ENCODE data around the gene RUBCNL.

The RUBCNL gene

GRCh38 chr13:46320821-46321220, 66.2 kb downstream of the RUBCNL start:
- Histone ChIP-seq H3K27me3 (ENCODE audit: control insufficient read depth, insufficient read depth, low read length) (no peaks in the 10 kb centered on the region; the same call in 1 of the 2 replicates), H3K9ac (ENCODE audit: low read length) (no peak overlapping the region), H3K36me3 (ENCODE audit: control insufficient read depth, insufficient read depth, low read length) (no peaks in the 10 kb centered on the region), H3K4me1 (ENCODE audit: control insufficient read depth, insufficient read depth, low read length) (peaks cover 12% of the 10 kb centered on the region; the same call in 1 of the 2 replicates), H3K4me3 (ENCODE audit: low read depth, low read length) (no peak overlapping the region), H3K9me3 (ENCODE audit: control insufficient read depth, insufficient read depth, low read depth, low read length) (0 out of 2 replicates have a peak, but pooled peaks cover 2% of the 10 kb centered on the region), H3K27ac (ENCODE audit: low read depth, low read length) (no peak overlapping the region)

GRCh38 chr13:46320406-46320805, 66.6 kb downstream of the RUBCNL start:
- Histone ChIP-seq H3K4me1 (ENCODE audit: control insufficient read depth, insufficient read depth, low read length) (peaks cover 12% of the 10 kb centered on the region; the same call in 1 of the 2 replicates), H3K27ac (ENCODE audit: low read depth, low read length) (no peak overlapping the region), H3K9ac (ENCODE audit: low read length) (no peak overlapping the region)

GRCh38 chr13:46318986-46319385, 68.1 kb downstream of the RUBCNL start:
- H3K27me3 ChIP-seq (ENCODE audit: control insufficient read depth, insufficient read depth, low read length) = no peaks in the 10 kb centered on the region; the same call in 1 of the 2 replicates
- no peak overlapping the region for H3K9ac ChIP-seq (ENCODE audit: low read length)
- H3K4me3 ChIP-seq (ENCODE audit: low read depth, low read length) = no peak overlapping the region
- H3K27ac ChIP-seq (ENCODE audit: low read depth, low read length) = no peak overlapping the region
- H3K36me3 ChIP-seq (ENCODE audit: control insufficient read depth, insufficient read depth, low read length) = no peaks in the 10 kb centered on the region
- 0 out of 2 replicates have a peak, but pooled peaks cover 2% of the 10 kb centered on the region for H3K9me3 ChIP-seq (ENCODE audit: control insufficient read depth, insufficient read depth, low read depth, low read length)
- peaks cover 12% of the 10 kb centered on the region; the same call in 1 of the 2 replicates for H3K4me1 ChIP-seq (ENCODE audit: control insufficient read depth, insufficient read depth, low read length)

More at GRCh38 chr13:46320406-46320805, 66.6 kb downstream of the RUBCNL start:
- Histone ChIP-seq H3K36me3 (ENCODE audit: control insufficient read depth, insufficient read depth, low read length) (no peaks in the 10 kb centered on the region), H3K4me3 (ENCODE audit: low read depth, low read length) (no peak overlapping the region), H3K9me3 (ENCODE audit: control insufficient read depth, insufficient read depth, low read depth, low read length) (0 out of 2 replicates have a peak, but pooled peaks cover 2% of the 10 kb centered on the region), H3K27me3 (ENCODE audit: control insufficient read depth, insufficient read depth, low read length) (no peaks in the 10 kb centered on the region; the same call in 1 of the 2 replicates)

GRCh38 chr13:46317120-46317519, 69.9 kb downstream of the RUBCNL start:
- Histone ChIP-seq H3K27ac (ENCODE audit: low read depth, low read length) (no peak overlapping the region), H3K36me3 (ENCODE audit: control insufficient read depth, insufficient read depth, low read length) (no peaks in the 10 kb centered on the region), H3K9ac (ENCODE audit: low read length) (no peak overlapping the region)

GRCh38 chr13:46315491-46316075, 71.5 kb downstream of the RUBCNL start:
- Histone ChIP-seq H3K4me3 (ENCODE audit: low read depth, low read length) (no peak overlapping the region), H3K27me3 (ENCODE audit: control insufficient read depth, insufficient read depth, low read length) (no peaks in the 10 kb centered on the region; the same call in 1 of the 2 replicates), H3K4me1 (ENCODE audit: control insufficient read depth, insufficient read depth, low read length) (peaks cover 3% of the 10 kb centered on the region; the same call in 1 of the 2 replicates), H3K9ac (ENCODE audit: low read length) (no peak overlapping the region), H3K9me3 (ENCODE audit: control insufficient read depth, insufficient read depth, low read depth, low read length) (0 out of 2 replicates have a peak, but pooled peaks cover 2% of the 10 kb centered on the region), H3K36me3 (ENCODE audit: control insufficient read depth, insufficient read depth, low read length) (no peaks in the 10 kb centered on the region), H3K27ac (ENCODE audit: low read depth, low read length) (no peak overlapping the region)

More at GRCh38 chr13:46317120-46317519, 69.9 kb downstream of the RUBCNL start:
- Histone ChIP-seq H3K4me3 (ENCODE audit: low read depth, low read length) (no peak overlapping the region), H3K4me1 (ENCODE audit: control insufficient read depth, insufficient read depth, low read length) (peaks cover 12% of the 10 kb centered on the region; the same call in 1 of the 2 replicates), H3K9me3 (ENCODE audit: control insufficient read depth, insufficient read depth, low read depth, low read length) (0 out of 2 replicates have a peak, but pooled peaks cover 2% of the 10 kb centered on the region), H3K27me3 (ENCODE audit: control insufficient read depth, insufficient read depth, low read length) (no peaks in the 10 kb centered on the region; the same call in 1 of the 2 replicates)

GRCh38 chr13:46315036-46315435, 72.0 kb downstream of the RUBCNL start:
- Histone ChIP-seq H3K36me3 (ENCODE audit: control insufficient read depth, insufficient read depth, low read length) (no peaks in the 10 kb centered on the region), H3K4me3 (ENCODE audit: low read depth, low read length) (no peak overlapping the region)

GRCh38 chr13:46314587-46314986, 72.5 kb downstream of the RUBCNL start:
- no peak overlapping the region for H3K27ac ChIP-seq (ENCODE audit: low read depth, low read length)
- 0 out of 2 replicates have a peak, but pooled peaks cover 8% of the 10 kb centered on the region for H3K9me3 ChIP-seq (ENCODE audit: control insufficient read depth, insufficient read depth, low read depth, low read length)
- no peaks in the 10 kb centered on the region for H3K4me1 ChIP-seq (ENCODE audit: control insufficient read depth, insufficient read depth, low read length)
- H3K9ac ChIP-seq (ENCODE audit: low read length) = no peak overlapping the region
- H3K36me3 ChIP-seq (ENCODE audit: control insufficient read depth, insufficient read depth, low read length) = no peaks in the 10 kb centered on the region
- no peak overlapping the region for H3K4me3 ChIP-seq (ENCODE audit: low read depth, low read length)
- no peaks in the 10 kb centered on the region; the same call in 1 of the 2 replicates for H3K27me3 ChIP-seq (ENCODE audit: control insufficient read depth, insufficient read depth, low read length)

More at GRCh38 chr13:46315036-46315435, 72.0 kb downstream of the RUBCNL start:
- H3K4me1 ChIP-seq (ENCODE audit: control insufficient read depth, insufficient read depth, low read length) = no peaks in the 10 kb centered on the region
- no peak overlapping the region for H3K9ac ChIP-seq (ENCODE audit: low read length)
- H3K27me3 ChIP-seq (ENCODE audit: control insufficient read depth, insufficient read depth, low read length) = no peaks in the 10 kb centered on the region; the same call in 1 of the 2 replicates
- H3K9me3 ChIP-seq (ENCODE audit: control insufficient read depth, insufficient read depth, low read depth, low read length) = 0 out of 2 replicates have a peak, but pooled peaks cover 4% of the 10 kb centered on the region
- no peak overlapping the region for H3K27ac ChIP-seq (ENCODE audit: low read depth, low read length)

- no peaks in the 10 kb centered on the region for H3K4me1 ChIP-seq (ENCODE audit: control insufficient read depth, insufficient read depth, low read length)
- no peak overlapping the region for H3K4me3 ChIP-seq (ENCODE audit: low read depth, low read length)
- H3K27ac ChIP-seq (ENCODE audit: low read depth, low read length) = no peak overlapping the region
- H3K9ac ChIP-seq (ENCODE audit: low read length) = no peak overlapping the region
- H3K36me3 ChIP-seq (ENCODE audit: control insufficient read depth, insufficient read depth, low read length) = no peaks in the 10 kb centered on the region
- H3K9me3 ChIP-seq (ENCODE audit: control insufficient read depth, insufficient read depth, low read depth, low read length) = 0 out of 2 replicates have a peak, but pooled peaks cover 6% of the 10 kb centered on the region
- H3K27me3 ChIP-seq (ENCODE audit: control insufficient read depth, insufficient read depth, low read length) = no peaks in the 10 kb centered on the region; the same call in 1 of the 2 replicates
These were observed 73.4 kb downstream of the RUBCNL start for GRCh38 chr13:46313432-46314257.

GRCh38 chr13:46313024-46313423, 74.0 kb downstream of the RUBCNL start:
- no peaks in the 10 kb centered on the region for H3K36me3 ChIP-seq (ENCODE audit: control insufficient read depth, insufficient read depth, low read length)
- no peak overlapping the region for H3K27ac ChIP-seq (ENCODE audit: low read depth, low read length)
- 0 out of 2 replicates have a peak, but pooled peaks cover 6% of the 10 kb centered on the region for H3K9me3 ChIP-seq (ENCODE audit: control insufficient read depth, insufficient read depth, low read depth, low read length)
- no peak overlapping the region for H3K9ac ChIP-seq (ENCODE audit: low read length)
- H3K27me3 ChIP-seq (ENCODE audit: control insufficient read depth, insufficient read depth, low read length) = no peaks in the 10 kb centered on the region
- no peak overlapping the region for H3K4me3 ChIP-seq (ENCODE audit: low read depth, low read length)
- H3K4me1 ChIP-seq (ENCODE audit: control insufficient read depth, insufficient read depth, low read length) = no peaks in the 10 kb centered on the region

GRCh38 chr13:46311217-46311616, 75.8 kb downstream of the RUBCNL start:
- Histone ChIP-seq H3K27me3 (ENCODE audit: control insufficient read depth, insufficient read depth, low read length) (no peaks in the 10 kb centered on the region), H3K36me3 (ENCODE audit: control insufficient read depth, insufficient read depth, low read length) (no peaks in the 10 kb centered on the region), H3K9ac (ENCODE audit: low read length) (no peak overlapping the region), H3K27ac (ENCODE audit: low read depth, low read length) (no peak overlapping the region), H3K4me3 (ENCODE audit: low read depth, low read length) (no peak overlapping the region), H3K4me1 (ENCODE audit: control insufficient read depth, insufficient read depth, low read length) (no peaks in the 10 kb centered on the region), H3K9me3 (ENCODE audit: control insufficient read depth, insufficient read depth, low read depth, low read length) (0 out of 2 replicates have a peak, but pooled peaks cover 6% of the 10 kb centered on the region)
